Trophoblast cell (in vitro differentiated cells and primary cell): ENCODE data around the gene SUSD2.

Experiments used
- DNase-seq, 2 donors: peaks; one replicate each; pipeline ENCODE4 v3.0.0-alpha.2; 2016
- H2AFZ ChIP-seq: 2 replicates; pipeline ENCODE4 v1.6.1; 2013; ENCODE audit warnings: low read length, moderate library complexity, mild to moderate bottlenecking; ENCODE audit not compliant: insufficient read depth, poor library complexity
- H2AK5ac ChIP-seq: 2 replicates; pipeline ENCODE4 v1.6.1; 2013; ENCODE audit warnings: mild to moderate bottlenecking, low read length
- H2BK120ac ChIP-seq: 2 replicates; pipeline ENCODE4 v1.6.1; 2013; ENCODE audit warnings: low read length, mild to moderate bottlenecking, moderate library complexity; ENCODE audit not compliant: insufficient read depth, poor library complexity
- H2BK12ac ChIP-seq: 2 replicates; pipeline ENCODE4 v1.6.1; 2013; ENCODE audit warnings: mild to moderate bottlenecking, low read length, moderate library complexity
- H2BK5ac ChIP-seq: 2 replicates; pipeline ENCODE4 v1.6.1; 2013; ENCODE audit warnings: low read length, low read depth, moderate library complexity, mild to moderate bottlenecking; ENCODE audit not compliant: poor library complexity
- H3K14ac ChIP-seq: 2 replicates; pipeline ENCODE4 v1.6.1; 2013; ENCODE audit warnings: mild to moderate bottlenecking, low read length
- H3K18ac ChIP-seq: 2 replicates; pipeline ENCODE4 v1.6.1; 2013; ENCODE audit warnings: mild to moderate bottlenecking, low read length
- H3K23ac ChIP-seq: 2 replicates; pipeline ENCODE4 v1.6.1; 2013; ENCODE audit warnings: low read length
- H3K27ac ChIP-seq: 2 replicates; pipeline ENCODE4 v1.5.1; 2013; ENCODE audit warnings: low read depth, mild to moderate bottlenecking, inconsistent platforms, low read length, moderate library complexity
- H3K27me3 ChIP-seq: 2 replicates; pipeline ENCODE4 v1.6.1; 2013; ENCODE audit warnings: inconsistent platforms, mild to moderate bottlenecking, low read length, moderate library complexity; ENCODE audit not compliant: insufficient read depth
- H3K36me3 ChIP-seq, 2 experiments: 1 replicate in 1 of 2; 2 replicates in 1 of 2; pipeline ENCODE4 v1.6.1; 2013; ENCODE audit warnings: low read length in 2 of 2, mild to moderate bottlenecking in 2 of 2, moderate library complexity in 1 of 2; ENCODE audit not compliant: insufficient read depth in 2 of 2, control insufficient read depth in 1 of 2
- H3K4ac ChIP-seq: 2 replicates; pipeline ENCODE4 v1.6.1; 2013; ENCODE audit warnings: low read depth, mild to moderate bottlenecking, low read length, moderate library complexity
- H3K4me1 ChIP-seq, 2 experiments: 1 replicate in 1 of 2; 2 replicates in 1 of 2; pipeline ENCODE4 v1.6.1; 2013; ENCODE audit warnings: low read length in 2 of 2, mild to moderate bottlenecking in 2 of 2, moderate library complexity in 1 of 2; ENCODE audit not compliant: insufficient read depth in 2 of 2, control insufficient read depth in 1 of 2
- H3K4me2 ChIP-seq: 2 replicates; pipeline ENCODE4 v1.6.1; 2013; ENCODE audit warnings: inconsistent platforms, mild to moderate bottlenecking, low read length, moderate library complexity
- H3K4me3 ChIP-seq: 2 replicates; pipeline ENCODE4 v1.5.1; 2013; ENCODE audit warnings: mild to moderate bottlenecking, low read depth, low read length, inconsistent platforms
- H3K79me1 ChIP-seq: one replicate; pipeline ENCODE4 v1.6.1; 2013; ENCODE audit warnings: low read length
- H3K79me2 ChIP-seq: 2 replicates; pipeline ENCODE4 v1.6.1; 2013; ENCODE audit warnings: low read length, mild to moderate bottlenecking; ENCODE audit not compliant: control insufficient read depth, insufficient read depth, poor library complexity
- H3K9ac ChIP-seq: 2 replicates; pipeline ENCODE4 v1.6.1; 2013; ENCODE audit warnings: mild to moderate bottlenecking, low read length
- H3K9me3 ChIP-seq: 2 replicates; pipeline ENCODE4 v1.6.1; 2013; ENCODE audit warnings: low read depth, mild to moderate bottlenecking, control low read depth, inconsistent platforms, low read length; ENCODE audit not compliant: insufficient read depth
- H4K12ac ChIP-seq: 2 replicates; pipeline ENCODE4 v1.6.1; 2013; ENCODE audit warnings: low read depth, mild to moderate bottlenecking, low read length, moderate library complexity
- H4K8ac ChIP-seq: 2 replicates; pipeline ENCODE4 v1.6.1; 2013; ENCODE audit warnings: low read depth, mild to moderate bottlenecking, low read length, moderate library complexity
- H4K91ac ChIP-seq: one replicate; pipeline ENCODE4 v1.6.1; 2013; ENCODE audit warnings: low read depth, mild to moderate bottlenecking, low read length, moderate library complexity
- WGBS: extraction: QIAGEN DNeasy Blood & Tissue Kit; methylation state at CpG from one replicate; pipeline ENCODE4 v1.1.7; 2013; ENCODE audit warnings: missing lambda C conversion rate; ENCODE audit not compliant: insufficient read length, insufficient coverage; ENCODE audit errors: extremely low coverage; 5-methylcytosine and 5-hydroxymethylcytosine counted together

Gene SUSD2

GRCh38 chr22:24214467-24215285 is 33.4 kb downstream of the SUSD2 start:
- Histone ChIP-seq H3K79me1 (peaks cover 4% of the 10 kb centered on the region), H4K12ac (no peak overlapping the region), H3K4me1 (peaks cover 0 to 2% of the 10 kb centered on the region in 2 experiments), H4K91ac (no peak overlapping the region), H3K4me2 (no peak overlapping the region), H4K8ac (no peak overlapping the region), H3K14ac (no peak overlapping the region), H2BK120ac (no peak overlapping the region), H3K4ac (no peak overlapping the region), H2BK12ac (no peak overlapping the region), H3K36me3 (no peaks in the 10 kb centered on the region), H3K27ac (no peak overlapping the region), H3K18ac (no peak overlapping the region), H3K23ac (peak overlapping the region; percentile 62), H3K9ac (no peak overlapping the region), H2BK5ac (no peak overlapping the region), H3K9me3 (no peaks in the 10 kb centered on the region), H3K4me3 (no peak overlapping the region), H2AFZ (no peak overlapping the region), H3K79me2 (peaks cover 2% of the 10 kb centered on the region), H3K27me3 (no peaks in the 10 kb centered on the region), H2AK5ac (no peak overlapping the region)
- no peak for DNase-seq
- no CpG with 5 or more reads among the region's 12 CpGs for WGBS

- no CpG with 5 or more reads among the region's 12 CpGs for WGBS
- Histone ChIP-seq H2BK120ac (no peak overlapping the region), H2BK5ac (no peak overlapping the region), H3K9me3 (no peaks in the 10 kb centered on the region), H3K23ac (no peak overlapping the region), H3K79me2 (no peaks in the 10 kb centered on the region), H3K4me3 (no peak overlapping the region), H3K18ac (no peak overlapping the region), H2AK5ac (no peak overlapping the region), H3K4ac (no peak overlapping the region), H3K4me2 (no peak overlapping the region), H3K79me1 (no peaks in the 10 kb centered on the region), H4K12ac (no peak overlapping the region), H3K27me3 (no peaks in the 10 kb centered on the region), H3K14ac (no peak overlapping the region), H4K8ac (no peak overlapping the region), H3K4me1 (no peaks in the 10 kb centered on the region), H2BK12ac (no peak overlapping the region), H3K36me3 (peaks cover 0 to 4% of the 10 kb centered on the region in 2 experiments), H4K91ac (no peak overlapping the region), H3K9ac (no peak overlapping the region), H2AFZ (no peak overlapping the region), H3K27ac (no peak overlapping the region)
- no peak for DNase-seq
Observed at GRCh38 chr22:24216541-24217209, 35.4 kb downstream of the SUSD2 start.

GRCh38 chr22:24217384-24217783 is 36.1 kb downstream of the SUSD2 start:
- H3K4ac ChIP-seq = no peak overlapping the region
- no peak overlapping the region for H3K4me2 ChIP-seq
- H3K9me3 ChIP-seq = no peaks in the 10 kb centered on the region
- no peak overlapping the region for H3K14ac ChIP-seq
- H2AK5ac ChIP-seq = no peak overlapping the region
- H3K79me1 ChIP-seq = no peaks in the 10 kb centered on the region
- no CpG with 5 or more reads among the region's 3 CpGs for WGBS
- no peak overlapping the region for H4K12ac ChIP-seq
- H3K36me3 ChIP-seq = peaks cover 0 to 4% of the 10 kb centered on the region in 2 experiments
- H3K79me2 ChIP-seq = no peaks in the 10 kb centered on the region
- no peak overlapping the region for H2BK12ac ChIP-seq
- no peak overlapping the region for H3K23ac ChIP-seq
- H3K9ac ChIP-seq = no peak overlapping the region
- H3K18ac ChIP-seq = no peak overlapping the region
- H2BK120ac ChIP-seq = no peak overlapping the region
- no peaks in the 10 kb centered on the region for H3K27me3 ChIP-seq
- no peak overlapping the region for H3K4me3 ChIP-seq
- H4K91ac ChIP-seq = no peak overlapping the region
- H2AFZ ChIP-seq = no peak overlapping the region
- H2BK5ac ChIP-seq = no peak overlapping the region
- DNase-seq = no peak
- H3K4me1 ChIP-seq = no peaks in the 10 kb centered on the region
- no peak overlapping the region for H3K27ac ChIP-seq
- no peak overlapping the region for H4K8ac ChIP-seq

- no peaks in the 10 kb centered on the region for H3K27me3 ChIP-seq
- no peak overlapping the region for H2BK12ac ChIP-seq
- no peak overlapping the region for H3K14ac ChIP-seq
- no peaks in the 10 kb centered on the region for H3K4me1 ChIP-seq
- no peak overlapping the region for H4K91ac ChIP-seq
- H3K9me3 ChIP-seq = peaks cover 2% of the 10 kb centered on the region
- DNase-seq = no peak
- no peak overlapping the region for H3K4me3 ChIP-seq
- no peak overlapping the region for H3K4ac ChIP-seq
- H3K79me2 ChIP-seq = no peaks in the 10 kb centered on the region
- no peak overlapping the region for H3K9ac ChIP-seq
- peaks cover 2 to 4% of the 10 kb centered on the region in 2 experiments for H3K36me3 ChIP-seq
- no CpG with 5 or more reads among the region's 9 CpGs for WGBS
- H3K4me2 ChIP-seq = no peak overlapping the region
- H4K12ac ChIP-seq = no peak overlapping the region
- no peaks in the 10 kb centered on the region for H3K79me1 ChIP-seq
- H2AK5ac ChIP-seq = no peak overlapping the region
- no peak overlapping the region for H4K8ac ChIP-seq
- no peak overlapping the region for H3K27ac ChIP-seq
- no peak overlapping the region for H3K23ac ChIP-seq
- H2AFZ ChIP-seq = no peak overlapping the region
- H2BK120ac ChIP-seq = no peak overlapping the region
- H3K18ac ChIP-seq = no peak overlapping the region
- H2BK5ac ChIP-seq = no peak overlapping the region
Observed at GRCh38 chr22:24219750-24220149, 38.5 kb downstream of the SUSD2 start.
